Skeletal muscle tissue (tissue), 4 donors: ENCODE results near the gene RAB34. TPM values are rescaled to one million over a fixed set of nuclear protein-coding genes. Genes with fewer than 3 reads are reported as not detected.
A peak's percentile ranks its signal among the peaks of the same experiment; 100 is the strongest.

Source experiments
- H3K27ac ChIP-seq: one replicate; pipeline ENCODE4 v1.7.0; 2013; ENCODE audit warnings: mild to moderate bottlenecking, low read depth, low read length, inconsistent platforms
- H3K27me3 ChIP-seq, 3 donors: one replicate each; pipeline ENCODE4 v1.7.0; 2013; ENCODE audit warnings: low read length in 3 of 3; ENCODE audit not compliant: control insufficient read depth in 3 of 3, insufficient read depth in 3 of 3
- H3K36me3 ChIP-seq, 3 donors: one replicate each; pipeline ENCODE4 v1.7.0; 2013; ENCODE audit warnings: low read length in 3 of 3; ENCODE audit not compliant: control insufficient read depth in 3 of 3, insufficient read depth in 3 of 3
- H3K4me1 ChIP-seq, 3 donors: one replicate each; pipeline ENCODE4 v1.7.0; 2013; ENCODE audit warnings: low read length in 3 of 3, mild to moderate bottlenecking in 3 of 3; ENCODE audit not compliant: control insufficient read depth in 3 of 3, insufficient read depth in 3 of 3
- H3K4me3 ChIP-seq, 3 donors: one replicate each; pipeline ENCODE4 v1.7.0; 2013; ENCODE audit warnings: low read length in 3 of 3
- H3K9ac ChIP-seq, 3 donors: one replicate each; pipeline ENCODE4 v1.7.0; 2013; ENCODE audit warnings: low read length in 3 of 3, mild to moderate bottlenecking in 3 of 3, moderate library complexity in 2 of 3, low read depth in 1 of 3
- H3K9me3 ChIP-seq, 3 donors: one replicate each; pipeline ENCODE4 v1.7.0; 2013; ENCODE audit warnings: low read length in 3 of 3; ENCODE audit not compliant: control insufficient read depth in 3 of 3
- total RNA-seq: library from RNA; depleted of rRNA; stranded (reverse); fragments of >200 nt; gene quantifications from one replicate; pipeline ENCODE4 v1.2.3, GENCODE V29; 2014
- donor health status: Osteomylitis.

The RAB34 gene
- total RNA-seq, 1 donor from 2014 or later = 44.9 TPM

DNA sequence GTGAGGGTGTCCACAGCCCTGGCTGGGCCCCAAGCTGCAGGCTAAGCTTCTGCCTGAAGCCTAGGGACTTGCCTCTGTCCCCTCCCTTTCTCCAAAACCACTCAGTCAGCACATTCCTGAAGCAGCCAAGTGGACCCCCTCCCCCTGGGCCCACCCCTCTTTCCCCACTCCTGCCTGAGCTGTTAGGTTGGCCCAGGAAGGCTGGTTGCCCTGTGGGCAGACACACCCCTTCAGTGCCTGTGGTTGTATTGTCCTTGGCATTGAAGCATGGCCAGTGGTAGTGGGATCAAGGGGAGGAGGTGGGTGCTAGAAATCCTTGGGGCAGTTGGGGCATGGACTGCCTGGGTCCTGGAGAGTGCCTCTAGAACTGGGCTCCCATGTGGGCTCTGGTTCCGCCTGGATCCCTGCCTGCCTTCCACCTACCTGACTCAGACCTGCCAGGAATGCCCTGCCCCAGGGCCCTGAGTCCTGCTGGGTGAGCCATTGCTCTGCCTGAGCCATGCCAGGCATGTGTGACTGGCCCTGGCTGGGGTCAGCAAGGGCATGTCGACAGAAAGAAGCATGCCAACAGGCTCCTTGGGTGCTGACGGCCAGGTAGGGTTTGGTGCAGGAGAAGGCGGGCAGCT is 28.2 kb upstream of the RAB34 start:
- peak overlapping the region in 2 of 3 donors; percentile 6 to 25 for H3K9ac ChIP-seq

DNA sequence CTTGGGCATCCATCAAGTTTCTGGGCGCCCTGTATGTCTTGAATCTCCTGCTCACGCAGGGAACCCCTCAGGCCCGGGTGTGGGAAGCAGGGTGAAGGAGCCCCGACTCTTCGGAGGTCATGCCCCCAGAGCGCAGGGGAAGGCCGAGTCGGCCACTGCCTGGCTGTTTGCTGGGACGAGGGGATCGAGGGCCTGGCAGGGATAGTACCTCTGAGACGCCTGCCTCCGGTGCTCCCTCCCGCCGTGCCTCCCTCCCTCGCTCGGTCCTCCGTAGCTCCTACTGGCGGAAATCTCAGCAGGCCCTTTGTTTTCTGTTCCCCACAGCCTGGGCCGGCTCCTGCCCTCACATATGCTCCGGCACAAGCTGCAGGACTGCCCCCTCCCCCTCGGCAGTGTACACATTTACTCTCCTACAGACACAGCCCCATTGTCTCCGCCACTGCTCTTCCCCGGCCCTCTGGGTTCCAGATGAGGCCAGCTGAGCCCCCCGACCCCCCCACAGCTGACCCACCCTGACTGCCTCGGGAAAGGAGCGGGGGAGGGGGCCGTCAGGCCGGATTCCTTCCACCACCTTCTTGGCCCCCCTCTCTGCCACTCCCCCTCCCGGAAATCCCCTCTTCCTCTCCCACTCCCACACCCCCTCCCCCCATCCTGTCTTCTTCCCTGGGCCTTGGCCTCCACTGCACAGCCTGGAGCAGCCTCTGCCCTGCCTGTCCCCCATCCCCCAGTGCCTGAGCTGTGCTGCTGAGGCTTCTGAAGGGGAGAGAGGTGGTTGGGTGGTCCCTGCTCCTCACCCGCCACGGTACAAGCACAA is 27.5 kb upstream of the RAB34 start:
- Histone ChIP-seq H3K36me3 (peaks cover 0 to 7% (median 0%) of the 10 kb centered on the region in 3 donors), H3K27ac (peak overlapping the region; percentile 74), H3K9me3 (no peaks in the 10 kb centered on the region), H3K27me3 (peaks cover 0 to 12% (median 6%) of the 10 kb centered on the region in 3 donors), H3K9ac (peak overlapping the region; percentile 68 to 71 (median 69)), H3K4me1 (peaks cover 31 to 46% (median 38%) of the 10 kb centered on the region in 3 donors), H3K4me3 (peak overlapping the region; percentile 57 to 71 (median 68))

More for the DNA sequence above, 28.2 kb upstream of the RAB34 start:
- H3K27me3 ChIP-seq = peaks cover 0 to 12% (median 6%) of the 10 kb centered on the region in 3 donors
- H3K36me3 ChIP-seq = peaks cover 0 to 7% (median 0%) of the 10 kb centered on the region in 3 donors
- no peak overlapping the region for H3K4me3 ChIP-seq
- no peak overlapping the region for H3K27ac ChIP-seq
- H3K4me1 ChIP-seq = peaks cover 31 to 52% (median 38%) of the 10 kb centered on the region in 3 donors
- H3K9me3 ChIP-seq = no peaks in the 10 kb centered on the region

DNA sequence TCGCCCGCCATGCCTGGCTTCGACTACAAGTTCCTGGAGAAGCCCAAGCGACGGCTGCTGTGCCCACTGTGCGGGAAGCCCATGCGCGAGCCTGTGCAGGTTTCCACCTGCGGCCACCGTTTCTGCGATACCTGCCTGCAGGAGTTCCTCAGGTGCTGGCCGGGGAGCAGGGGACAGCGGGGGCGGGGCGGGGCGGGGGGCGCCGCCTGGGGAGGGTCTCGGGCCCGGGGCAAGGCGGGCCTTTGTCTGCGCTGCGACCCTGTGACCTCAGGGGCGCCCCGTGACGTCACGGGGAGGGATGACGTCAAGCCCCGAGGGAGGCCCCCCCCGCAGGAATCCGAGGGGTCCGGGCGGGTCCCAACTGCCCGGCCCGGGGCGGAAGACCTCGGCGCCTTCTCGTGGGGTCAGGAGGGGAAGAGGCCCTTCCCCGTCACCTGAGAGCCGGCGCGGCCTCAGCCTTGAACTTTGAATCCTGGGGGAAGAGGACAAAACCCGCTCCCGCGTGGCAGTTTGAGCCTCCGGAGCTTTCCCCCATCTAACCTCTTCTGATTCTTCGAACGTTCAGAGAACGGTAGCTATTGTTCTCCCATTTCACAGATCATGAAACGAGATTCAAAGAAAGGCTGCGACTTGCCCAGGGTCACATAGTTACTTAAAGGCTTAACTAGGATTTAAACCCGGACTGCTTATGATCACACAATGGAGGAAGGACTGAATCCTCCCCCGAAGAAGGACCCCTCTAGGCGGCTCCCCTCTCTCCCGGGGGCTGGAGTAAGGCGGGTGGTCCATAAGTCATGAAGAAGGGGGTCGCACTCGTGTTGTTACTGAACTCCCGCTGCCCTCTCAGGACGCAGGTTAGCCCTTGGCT is 26.7 kb upstream of the RAB34 start:
- Histone ChIP-seq H3K4me3 (peak overlapping the region; percentile 65 to 71 (median 68)), H3K27ac (peak overlapping the region; percentile 74), H3K9ac (peak overlapping the region; percentile 68 to 71 (median 69)), H3K27me3 (peaks cover 0 to 12% (median 6%) of the 10 kb centered on the region in 3 donors), H3K9me3 (no peaks in the 10 kb centered on the region), H3K36me3 (peaks cover 0 to 7% (median 0%) of the 10 kb centered on the region in 3 donors), H3K4me1 (peaks cover 31 to 43% (median 36%) of the 10 kb centered on the region in 3 donors)

DNA sequence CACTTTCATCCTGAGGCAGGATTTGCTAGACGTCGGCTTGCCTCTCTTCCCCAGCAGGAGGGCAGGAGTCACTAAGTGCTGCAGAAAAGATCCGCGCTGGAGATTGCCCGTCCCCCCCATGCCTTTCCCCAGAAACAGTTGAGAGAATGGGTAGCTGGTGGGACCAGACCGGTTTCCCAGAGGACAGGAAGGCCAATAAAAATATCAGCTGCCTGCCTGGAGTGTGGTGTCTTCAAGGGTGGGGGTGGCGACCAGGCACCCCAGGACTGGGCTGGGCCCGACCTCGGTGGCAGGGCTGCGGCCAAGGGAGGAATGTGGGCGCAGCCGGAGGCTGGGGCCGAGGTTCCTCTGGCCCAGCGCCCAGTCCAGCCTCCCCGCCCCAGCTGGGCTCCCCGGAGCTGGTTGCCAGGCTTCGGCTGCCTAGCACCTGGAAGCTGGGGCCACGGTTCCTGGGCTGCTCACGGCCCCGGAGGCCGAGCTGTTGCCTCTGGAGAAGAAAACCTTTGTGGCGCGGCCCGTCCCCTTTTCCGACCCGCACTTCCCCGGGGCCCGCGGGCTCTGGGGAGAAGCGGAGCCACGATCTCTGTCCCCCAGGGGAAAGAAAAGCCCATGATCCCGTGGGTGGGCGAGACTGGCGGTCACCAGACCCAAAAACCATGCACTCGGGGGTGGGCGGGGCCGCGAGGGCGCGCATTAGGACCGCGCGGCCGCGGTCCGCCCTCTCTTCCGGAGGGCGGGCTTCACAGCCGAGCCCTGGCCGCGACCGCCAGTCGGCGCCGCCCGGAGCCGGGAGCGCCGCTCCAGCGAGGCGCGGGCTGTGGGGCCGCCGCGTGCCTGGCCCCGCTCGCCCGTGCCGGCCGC is 25.8 kb upstream of the RAB34 start, which contains the start of gene TRAF4:
Gene TRAF4, plus strand, starts transcription at position 769 of the 861 bp plus-strand sequence. CDS start 102 bp downstream, outside the sequence.
- peak within 1 kb of the TSS; percentile 69 to 79 (median 75) for H3K9ac ChIP-seq
- peaks cover 0 to 2% (median 0%) of the 10 kb centered on the region in 3 donors for H3K36me3 ChIP-seq
- peaks cover 0 to 12% (median 6%) of the 10 kb centered on the region in 3 donors for H3K27me3 ChIP-seq
- peaks cover 31 to 36% (median 32%) of the 10 kb centered on the region in 3 donors for H3K4me1 ChIP-seq
- no peaks in the 10 kb centered on the region for H3K9me3 ChIP-seq
- peak within 1 kb of the TSS; percentile 74 for H3K27ac ChIP-seq
- H3K4me3 ChIP-seq = peak within 1 kb of the TSS; percentile 71 to 75 (median 73)

DNA sequence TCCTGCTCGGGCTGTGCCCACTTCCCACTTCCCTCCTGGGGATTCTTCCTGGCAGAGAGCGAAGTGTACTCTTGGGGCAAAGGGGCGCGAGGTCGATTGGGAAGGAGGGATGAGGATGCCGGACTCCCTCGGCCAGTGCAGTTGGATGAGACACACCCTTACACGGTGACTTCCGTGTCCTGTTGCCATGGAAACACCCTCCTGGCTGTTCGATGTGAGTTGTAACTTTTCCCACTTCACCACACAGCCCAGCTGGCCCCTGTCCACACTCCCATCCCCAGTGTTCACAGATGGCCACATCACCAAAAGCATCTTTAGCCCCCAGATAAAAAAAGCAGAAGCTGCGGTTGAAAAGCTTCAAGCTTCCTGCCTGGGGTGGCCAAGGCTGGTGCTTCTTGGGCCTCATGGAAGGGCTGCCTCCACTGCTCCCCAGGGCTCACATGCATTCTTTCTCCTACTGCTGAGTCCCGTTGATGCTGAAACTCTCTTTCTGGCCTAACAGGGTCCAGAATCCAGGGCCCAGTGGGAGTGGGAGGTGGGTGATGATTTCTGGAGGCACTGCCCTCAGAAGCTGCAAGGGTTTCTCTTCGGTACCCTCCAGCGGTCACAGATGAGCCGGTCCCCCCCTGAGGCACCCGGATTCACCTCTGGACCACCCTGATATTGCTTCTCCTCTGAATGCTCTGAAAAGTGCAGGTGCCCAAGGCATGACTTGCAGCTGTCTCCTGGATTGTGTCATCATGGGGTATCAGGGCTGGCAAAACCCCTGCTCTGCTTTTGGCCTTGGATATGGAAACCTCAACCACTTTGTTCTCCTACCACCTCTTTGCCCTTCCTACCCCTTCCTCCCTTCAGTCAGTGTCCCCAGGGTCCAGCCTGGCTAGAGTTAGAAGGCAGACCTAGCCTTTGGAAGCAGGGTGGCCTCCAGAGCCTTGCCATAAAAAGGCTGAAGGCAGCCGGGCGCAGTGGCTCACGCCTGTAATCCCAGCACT is 24.0 kb upstream of the RAB34 start:
- no peak overlapping the region for H3K9ac ChIP-seq
- H3K27me3 ChIP-seq = peaks cover 0 to 12% (median 6%) of the 10 kb centered on the region in 3 donors
- H3K36me3 ChIP-seq = no peaks in the 10 kb centered on the region
- H3K9me3 ChIP-seq = no peaks in the 10 kb centered on the region
- peaks cover 24 to 31% (median 27%) of the 10 kb centered on the region in 3 donors for H3K4me1 ChIP-seq
- no peak overlapping the region for H3K27ac ChIP-seq
- no peak overlapping the region for H3K4me3 ChIP-seq

DNA sequence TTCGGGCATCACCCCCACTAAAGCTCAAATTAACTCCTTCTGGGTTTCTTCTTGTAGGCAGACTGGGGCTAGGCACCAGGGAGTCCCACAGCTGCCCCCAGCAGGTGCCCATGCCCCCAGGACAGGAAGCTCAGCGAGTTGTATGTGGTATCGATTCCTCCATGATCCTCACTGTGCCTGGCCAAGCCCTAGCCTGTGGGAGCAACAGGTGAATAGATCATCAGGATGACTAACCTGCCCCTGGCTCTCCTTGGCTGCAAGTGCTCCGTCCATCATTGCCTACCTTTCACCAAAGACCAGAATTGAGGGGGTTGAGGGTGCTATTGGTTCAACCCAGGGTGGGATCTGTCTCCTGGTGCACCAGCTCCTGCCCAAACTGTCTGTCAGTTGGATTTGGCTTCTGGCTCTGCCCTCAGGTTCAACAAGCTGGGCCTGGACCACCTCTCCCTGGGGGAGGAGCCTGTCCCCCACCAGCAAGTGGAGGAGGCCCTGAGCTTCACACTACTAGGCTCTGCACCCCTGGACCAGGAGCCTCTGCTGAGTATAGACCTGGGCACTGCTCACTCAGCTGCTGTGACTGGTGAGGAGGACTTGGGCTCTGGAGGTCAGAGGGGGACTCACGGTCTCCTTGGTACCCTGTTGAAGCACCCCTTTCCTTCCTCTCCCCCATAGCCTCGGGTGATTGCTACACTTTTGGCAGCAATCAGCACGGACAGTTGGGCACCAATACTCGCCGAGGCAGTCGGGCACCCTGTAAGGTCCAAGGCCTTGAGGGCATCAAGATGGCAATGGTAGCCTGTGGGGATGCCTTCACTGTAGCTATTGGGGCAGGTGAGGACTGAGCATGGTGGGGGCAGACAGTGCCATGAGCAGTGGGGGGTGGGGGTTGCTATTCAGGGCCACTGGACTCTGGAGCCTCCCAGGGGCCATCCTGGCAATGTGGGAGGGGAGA is 23.0 kb upstream of the RAB34 start:
- Histone ChIP-seq H3K4me3 (no peak overlapping the region), H3K4me1 (peaks cover 15 to 21% (median 18%) of the 10 kb centered on the region in 3 donors), H3K9ac (no peak overlapping the region), H3K9me3 (no peaks in the 10 kb centered on the region), H3K27me3 (peaks cover 0 to 6% (median 5%) of the 10 kb centered on the region in 3 donors), H3K36me3 (no peaks in the 10 kb centered on the region), H3K27ac (no peak overlapping the region)

DNA sequence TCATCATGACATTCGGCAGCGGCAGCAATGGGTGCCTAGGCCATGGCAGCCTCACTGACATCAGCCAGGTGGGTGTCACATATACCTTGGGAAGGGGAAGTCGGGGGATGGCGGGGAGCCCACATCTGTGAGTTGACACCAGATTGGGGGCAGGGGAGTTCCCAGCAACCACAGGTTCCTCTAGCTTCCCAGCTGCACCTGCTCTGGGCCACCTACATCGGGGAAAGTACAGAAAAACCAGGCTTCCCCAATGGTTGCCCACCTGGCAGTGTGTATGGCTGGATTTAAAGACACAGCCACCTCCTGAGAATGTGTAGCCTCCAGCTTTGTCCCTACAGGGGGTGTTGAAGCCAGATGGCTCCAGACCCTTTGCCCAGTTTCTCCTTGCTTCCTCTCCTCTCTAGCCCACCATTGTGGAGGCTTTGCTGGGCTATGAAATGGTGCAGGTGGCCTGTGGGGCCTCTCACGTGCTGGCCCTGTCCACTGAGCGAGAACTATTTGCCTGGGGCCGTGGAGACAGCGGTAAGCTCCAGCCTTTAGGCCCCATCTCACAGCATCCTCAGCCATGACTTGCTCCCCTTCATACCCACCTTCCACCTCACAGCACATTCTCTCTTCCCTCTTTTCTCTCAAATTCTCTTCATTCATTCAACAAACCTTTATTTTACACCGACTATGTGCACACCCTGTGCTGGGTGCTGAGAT is 21.2 kb upstream of the RAB34 start:
- H3K36me3 ChIP-seq = peaks cover 0 to 1% (median 0%) of the 10 kb centered on the region in 3 donors
- H3K9ac ChIP-seq = no peak overlapping the region

More for the DNA sequence above, 21.2 kb upstream of the RAB34 start:
- Histone ChIP-seq H3K4me3 (no peak overlapping the region), H3K27me3 (no peaks in the 10 kb centered on the region), H3K4me1 (peaks cover 8 to 16% (median 12%) of the 10 kb centered on the region in 3 donors), H3K27ac (no peak overlapping the region), H3K9me3 (no peaks in the 10 kb centered on the region)
